Measurements from ENCODE around the gene GRID1.

GRID1 gene

DNA sequence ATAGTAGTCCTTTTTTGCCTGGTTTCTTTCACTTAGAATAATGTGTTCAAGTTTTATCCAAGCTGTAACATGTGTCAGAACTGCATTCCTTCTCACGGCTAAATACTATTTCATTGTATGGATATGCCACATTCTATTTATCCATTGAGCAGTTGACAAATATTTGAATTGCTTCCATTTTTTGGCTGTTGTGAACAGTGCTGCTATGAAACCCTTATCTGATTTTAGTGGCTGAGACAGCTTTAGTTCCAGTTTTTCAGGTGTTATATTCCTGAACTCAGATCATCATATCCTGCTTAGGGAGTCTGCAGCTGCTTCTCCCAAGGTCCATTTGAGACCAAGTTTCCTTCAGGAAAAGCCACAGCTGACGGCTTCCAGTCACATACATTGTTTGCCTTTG lies 339.2 kb downstream of the GRID1 start:
- Histone ChIP-seq H3K27ac (ENCODE audit: low read length) (no peak overlapping the region), H3K27me3 (replicated peaks; ENCODE audit: insufficient read depth, low read length) (no peaks in the 10 kb centered on the region), H3K4me1 (ENCODE audit: low read length) (no peaks in the 10 kb centered on the region), H2AFZ (ENCODE audit: low read length) (no peak overlapping the region), H4K20me1 (ENCODE audit: insufficient read depth, low read length) (no peaks in the 10 kb centered on the region), H3K36me3 (replicated peaks; ENCODE audit: insufficient read depth, low read length) (no peaks in the 10 kb centered on the region), H3F3A (ENCODE audit: insufficient read depth, low read length) (no peaks in the 10 kb centered on the region), H3K79me2 (ENCODE audit: low read length) (no peaks in the 10 kb centered on the region), H3K9me2 (replicated peaks; ENCODE audit: insufficient read depth, low read length) (no peaks in the 10 kb centered on the region), H3K9me3 (replicated peaks; ENCODE audit: insufficient read depth, low read length) (no peaks in the 10 kb centered on the region), H3K9ac (ENCODE audit: low read length) (no peak overlapping the region), H3K4me2 (ENCODE audit: low read depth, low read length) (no peak overlapping the region), H3K4me3 (ENCODE audit: low read length) (no peak overlapping the region)
- DNase-seq, result no peak
- TF ChIP-seq EZH2phosphoT487 (IDR thresholded peaks at IDR 0.05; ENCODE audit: low read length) (no peak), EZH2 (optimal IDR thresholded peaks at IDR 0.05; ENCODE audit: low read depth, low read length) (no peak), CTCF (IDR thresholded peaks at IDR 0.05; ENCODE audit: low read length) (no peak)

- Histone ChIP-seq H3F3A (ENCODE audit: insufficient read depth, low read length) (no peaks in the 10 kb centered on the region), H3K4me2 (ENCODE audit: low read depth, low read length) (no peak overlapping the region), H3K27me3 (replicated peaks; ENCODE audit: insufficient read depth, low read length) (no peaks in the 10 kb centered on the region), H3K9me3 (replicated peaks; ENCODE audit: insufficient read depth, low read length) (no peaks in the 10 kb centered on the region), H3K9ac (ENCODE audit: low read length) (no peak overlapping the region), H3K4me1 (ENCODE audit: low read length) (no peaks in the 10 kb centered on the region), H3K27ac (ENCODE audit: low read length) (no peak overlapping the region), H3K79me2 (ENCODE audit: low read length) (no peaks in the 10 kb centered on the region), H3K36me3 (replicated peaks; ENCODE audit: insufficient read depth, low read length) (no peaks in the 10 kb centered on the region), H2AFZ (ENCODE audit: low read length) (no peak overlapping the region), H4K20me1 (ENCODE audit: insufficient read depth, low read length) (no peaks in the 10 kb centered on the region), H3K9me2 (replicated peaks; ENCODE audit: insufficient read depth, low read length) (no peaks in the 10 kb centered on the region), H3K4me3 (ENCODE audit: low read length) (no peak overlapping the region)
- TF ChIP-seq EZH2phosphoT487 (IDR thresholded peaks at IDR 0.05; ENCODE audit: low read length) (no peak), CTCF (IDR thresholded peaks at IDR 0.05; ENCODE audit: low read length) (no peak), EZH2 (optimal IDR thresholded peaks at IDR 0.05; ENCODE audit: low read depth, low read length) (no peak)
- no peak for DNase-seq
Measured at GRCh38 chr10:86025509-86025908, 341.1 kb downstream of the GRID1 start.

- no peaks in the 10 kb centered on the region for H3K9me2 ChIP-seq (replicated peaks; ENCODE audit: insufficient read depth, low read length)
Measured at GRCh38 chr10:86024281-86025041, 342.1 kb downstream of the GRID1 start.

More at GRCh38 chr10:86024281-86025041, 342.1 kb downstream of the GRID1 start:
- H3K27ac ChIP-seq (ENCODE audit: low read length), result no peak overlapping the region
- H3K4me3 ChIP-seq (ENCODE audit: low read length), result no peak overlapping the region
- no peaks in the 10 kb centered on the region for H3K27me3 ChIP-seq (replicated peaks; ENCODE audit: insufficient read depth, low read length)
- H3K9me3 ChIP-seq (replicated peaks; ENCODE audit: insufficient read depth, low read length), result no peaks in the 10 kb centered on the region
- H3K4me2 ChIP-seq (ENCODE audit: low read depth, low read length), result no peak overlapping the region
- H3K79me2 ChIP-seq (ENCODE audit: low read length), result no peaks in the 10 kb centered on the region
- no peak overlapping the region for H3K9ac ChIP-seq (ENCODE audit: low read length)
- H4K20me1 ChIP-seq (ENCODE audit: insufficient read depth, low read length), result no peaks in the 10 kb centered on the region
- H3K4me1 ChIP-seq (ENCODE audit: low read length), result no peaks in the 10 kb centered on the region
- DNase-seq, result no peak
- H3F3A ChIP-seq (ENCODE audit: insufficient read depth, low read length), result no peaks in the 10 kb centered on the region
- H3K36me3 ChIP-seq (replicated peaks; ENCODE audit: insufficient read depth, low read length), result no peaks in the 10 kb centered on the region
- TF ChIP-seq EZH2 (optimal IDR thresholded peaks at IDR 0.05; ENCODE audit: low read depth, low read length) (no peak), EZH2phosphoT487 (IDR thresholded peaks at IDR 0.05; ENCODE audit: low read length) (no peak), CTCF (IDR thresholded peaks at IDR 0.05; ENCODE audit: low read length) (no peak)
- no peak overlapping the region for H2AFZ ChIP-seq (ENCODE audit: low read length)
